K562 (cell line): ENCODE results near the gene FASTK. TPM values are rescaled to one million over a fixed set of nuclear protein-coding genes. Genes with fewer than 3 reads are reported as not detected.
A peak's percentile ranks its signal among the peaks of the same experiment; 100 is the strongest.

Experiments
- CHD4 ChIP-seq: fragments of 200-600 bp; sonication (generic); IDR thresholded peaks from 3 replicates; pipeline ENCODE4 v1.6.1; 2012; ENCODE audit warnings: low read depth, mild to moderate bottlenecking, mixed read lengths, low read length, inconsistent platforms; ENCODE audit not compliant: insufficient read depth, insufficient replicate concordance, poor library complexity, severe bottlenecking
- MEIS2 ChIP-seq: fragments of 450-650 bp; IDR thresholded peaks from 2 replicates; pipeline ENCODE4 v1.6.1; 2014; ENCODE audit warnings: mild to moderate bottlenecking; ENCODE audit not compliant: partially characterized antibody
- NCOA1 ChIP-seq: fragments of 450-650 bp; IDR thresholded peaks from 2 replicates; pipeline ENCODE4 v1.6.1; 2016; ENCODE audit warnings: low read depth
- NFATC3 ChIP-seq: fragments of 450-650 bp; IDR thresholded peaks from 2 replicates; pipeline ENCODE4 v1.6.1; 2017; ENCODE audit warnings: mild to moderate bottlenecking
- PHTF2 ChIP-seq: fragments of 250-450 bp; sonication (Bioruptor Pico); IDR thresholded peaks from 2 replicates; pipeline ENCODE4 v1.5.0; 2021; ENCODE audit warnings: mild to moderate bottlenecking
- RBM25 ChIP-seq: fragments of 200-400 bp; formaldehyde crosslinking; IDR thresholded peaks from 2 replicates; pipeline ENCODE4 v1.6.1; 2018; ENCODE audit warnings: low read length, low read depth, moderate library complexity; ENCODE audit not compliant: severe bottlenecking
- THAP12 ChIP-seq: fragments of 250-450 bp; sonication (Bioruptor Pico); IDR thresholded peaks from 2 replicates; pipeline ENCODE4 v1.9.0; 2021; ENCODE audit warnings: mild to moderate bottlenecking, inconsistent platforms
- TRIM24 ChIP-seq, 2 experiments: fragments of 450-650 bp; IDR thresholded peaks; 2 replicates each; pipeline ENCODE4 v1.6.1; 2016
- ZFP1 ChIP-seq: fragments of 450-650 bp; formaldehyde crosslinking; IDR thresholded peaks from 2 replicates; pipeline ENCODE4 v1.4.0; 2020; ENCODE audit warnings: mild to moderate bottlenecking, mixed read lengths
- ZNF133 ChIP-seq: fragments of 250-450 bp; sonication (Bioruptor Pico); IDR thresholded peaks from 2 replicates; pipeline ENCODE4 v1.4.0; 2020; ENCODE audit warnings: mild to moderate bottlenecking
- ZNF407 ChIP-seq: fragments of 450-650 bp; IDR thresholded peaks from 2 replicates; pipeline ENCODE4 v1.6.1; 2016; ENCODE audit warnings: low read depth
- ZNF41 ChIP-seq: fragments of 250-450 bp; sonication (Bioruptor Pico); conservative IDR thresholded peaks from 2 replicates; pipeline ENCODE4 v1.4.0; 2020; ENCODE audit warnings: mild to moderate bottlenecking
- polyA plus RNA-seq, 8 experiments: library from polyadenylated mRNA; depleted of rRNA in 4 of 8; stranded (reverse) in 5 of 8; unstranded in 3 of 8; fragments of >200 nt; fragmentation: Nextera tagmentation in 2 of 8; fragmentation: Illumina TruSeq in 1 of 8; extraction: Ambion mirVana in 2 of 8; extraction: Trizol in 1 of 8; gene quantifications; 2 replicates each; pipeline versions ENCODE4 v1.2.1 to v1.2.3, GENCODE V29; 2011 to 2014; ENCODE audit warnings: inconsistent platforms in 1 of 8, missing spikeins in 1 of 8
- total RNA-seq, 7 experiments: library from RNA; depleted of rRNA in 6 of 7; stranded (reverse); fragments of >200 nt in 6 of 7; fragmentation: Illumina TruSeq in 2 of 7; extraction: Trizol in 2 of 7; gene quantifications; 2 replicates each; pipeline versions ENCODE4 v1.2.1 to v1.2.3, GENCODE V29; 2011 to 2021; ENCODE audit warnings: low replicate concordance in 1 of 7

The FASTK gene
- total and polyA plus RNA-seq, 9 of the 15 experiments (the other 6 are each of a cell fraction or from before 2014, with no cell fraction given), result 0.51 to 150 (median 48.2) TPM

GRCh38 chr7:151085691-151086620, 5.3 kb upstream of the FASTK start, which contains the start of gene AGAP3 (continued):
- TF ChIP-seq CHD4 (no peak), NFATC3 (no peak), ZNF41 (CRISPR knock-in tag) (no peak), PHTF2 (no peak), RBM25 (no peak), ZNF407 (no peak), NCOA1 (0 out of 2 replicates have a peak, but pooled peaks have one; percentile 18), MEIS2 (no peak), TRIM24 (IDR thresholded peaks at IDR 0.05) (peak in 1 of 2 experiments; percentile 48; a peak in 1 of 4 replicates), ZFP1 (no peak), THAP12 (CRISPR knock-in tag) (peak; percentile 91), ZNF133 (CRISPR knock-in tag) (no peak)
